PC-3 (cell line): Measurements from ENCODE around the gene OR2AT4. TPM values are rescaled to one million over a fixed set of nuclear protein-coding genes. Genes with fewer than 3 reads are reported as not detected.

Experiments used
- ATAC-seq: fragments of 200-7000 bp; cut with Tn5 transposase; 2 replicates; pipeline ENCODE4 v1.9.1; 2020; ENCODE audit warnings: mild to moderate bottlenecking, moderate library complexity
- BruUV-seq: library from RNA; stranded (reverse); fragments of 400-500 nt; replicated peaks from 2 replicates; lab custom pipeline; 2021; lab: Mats Ljungman, UMichigan
- CTCF ChIA-PET: fragments of 300-600 bp; sonication (Branson Sonifier 250); formaldehyde crosslinking; loops from one replicate; lab custom pipeline; 2022; ENCODE audit warnings: antibody characterized with exemption; lab: Charles Lee
- POLR2A ChIA-PET: fragments of 300-600 bp; sonication (Branson Sonifier 250); formaldehyde crosslinking; loops from one replicate; lab custom pipeline; 2022; ENCODE audit warnings: antibody characterized with exemption; ENCODE audit not compliant: unreplicated experiment; lab: Charles Lee
- DNase-seq: peaks from one replicate; pipeline ENCODE4 v3.0.0-alpha.2; 2015
- H2AFZ ChIP-seq: fragments of 300-600 bp; sonication (generic); 2 replicates; pipeline ENCODE4 v1.6.0; 2016; ENCODE audit warnings: antibody characterized with exemption, low read length
- H3F3A ChIP-seq: fragments of 300-600 bp; sonication (generic); one replicate; pipeline ENCODE4 v1.6.0; 2017; ENCODE audit warnings: antibody characterized with exemption, low read length, control low read depth, mild to moderate bottlenecking; ENCODE audit not compliant: unreplicated experiment
- H3K27ac ChIP-seq: fragments of 300-600 bp; sonication (generic); 2 replicates; pipeline ENCODE4 v1.5.1; 2016; ENCODE audit warnings: mild to moderate bottlenecking, low read length
- H3K27me3 ChIP-seq: fragments of 300-600 bp; sonication (generic); 2 replicates; pipeline ENCODE4 v1.6.1; 2016; ENCODE audit warnings: low read length, mixed read lengths
- H3K36me3 ChIP-seq: fragments of 300-600 bp; sonication (generic); 2 replicates; pipeline ENCODE4 v1.6.1; 2016; ENCODE audit warnings: low read depth, mixed run types, low read length, mixed read lengths
- H3K4me1 ChIP-seq: fragments of 300-600 bp; sonication (generic); 2 replicates; pipeline ENCODE4 v1.5.1; 2016; ENCODE audit warnings: low read length; ENCODE audit not compliant: insufficient read depth
- H3K4me2 ChIP-seq: fragments of 300-600 bp; sonication (generic); 2 replicates; pipeline ENCODE4 v1.6.0; 2016; ENCODE audit warnings: low read length
- H3K4me3 ChIP-seq: fragments of 300-600 bp; sonication (generic); 2 replicates; pipeline ENCODE4 v1.5.1; 2016; ENCODE audit warnings: mild to moderate bottlenecking, low read length, mixed read lengths
- H3K79me2 ChIP-seq: fragments of 300-600 bp; sonication (generic); 2 replicates; pipeline ENCODE4 v1.6.1; 2017; ENCODE audit warnings: low read length, mixed read lengths
- H3K9ac ChIP-seq: fragments of 300-600 bp; sonication (generic); 2 replicates; pipeline ENCODE4 v1.6.0; 2016; ENCODE audit warnings: mild to moderate bottlenecking, low read length
- H3K9me2 ChIP-seq: fragments of 300-600 bp; sonication (generic); replicated peaks from 2 replicates; pipeline ENCODE4 v1.6.1; 2016; ENCODE audit warnings: mixed run types, low read length, mixed read lengths
- H3K9me3 ChIP-seq: fragments of 300-600 bp; sonication (generic); 2 replicates; pipeline ENCODE4 v1.6.1; 2016; ENCODE audit warnings: low read length, mixed read lengths
- H4K20me1 ChIP-seq: fragments of 300-600 bp; sonication (generic); 2 replicates; pipeline ENCODE4 v1.6.1; 2016; ENCODE audit warnings: low read length, mixed read lengths
- EZH2 ChIP-seq: fragments of 300-600 bp; sonication (generic); IDR thresholded peaks from one replicate; pipeline ENCODE4 v1.6.1; 2017; ENCODE audit warnings: antibody characterized with exemption, mild to moderate bottlenecking, low read length; ENCODE audit not compliant: unreplicated experiment
- EZH2phosphoT487 ChIP-seq: fragments of 300-600 bp; sonication (generic); IDR thresholded peaks from 2 replicates; pipeline ENCODE4 v1.6.1; 2018; ENCODE audit warnings: mild to moderate bottlenecking, antibody characterized with exemption, low read length, borderline replicate concordance
- intact Hi-C: fragments of 100-400 bp; cut with micrococcal nuclease; formaldehyde crosslinking; loops from 2 replicates; pipeline ENCODE4 v1.9.0; 2023
- total RNA-seq: library from RNA; depleted of rRNA; stranded (reverse); fragments of >200 nt; gene quantifications from 2 replicates; pipeline ENCODE4 v1.2.3, GENCODE V29; 2014
- TF ChIP-seq, protein P1 (sequence below): fragments of 300-600 bp; sonication (generic); conservative IDR thresholded peaks from 2 replicates; pipeline ENCODE4 v1.5.1; 2017; ENCODE audit warnings: antibody characterized with exemption, low read depth, mild to moderate bottlenecking, low read length

OR2AT4 gene
- total RNA-seq, 1 experiment from 2014 or later = not detected

DNA sequence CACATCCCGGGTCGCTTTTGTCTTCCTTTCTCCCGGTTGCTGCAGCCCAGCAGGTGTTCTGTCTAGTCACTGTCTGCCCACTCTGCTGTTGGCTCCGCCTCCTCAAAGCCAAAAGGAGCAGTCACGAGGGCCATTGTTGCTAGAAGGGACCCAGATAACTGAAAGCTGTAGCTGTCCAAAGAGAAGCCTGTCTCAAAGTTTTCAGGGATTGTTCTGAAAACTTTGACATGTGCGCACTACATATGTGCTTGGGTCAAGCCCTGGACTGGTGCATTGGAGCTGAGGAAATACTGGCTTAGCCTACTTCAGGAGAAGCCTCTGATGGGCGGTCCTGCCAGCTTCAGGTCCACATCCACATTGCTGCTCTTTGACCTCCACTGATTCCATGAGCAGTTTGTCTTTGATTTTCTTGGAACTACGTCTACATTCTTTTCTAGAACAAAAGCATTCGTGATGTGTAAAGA is 8.8 kb upstream of the OR2AT4 start:
- no peak overlapping the region for H3K4me2 ChIP-seq
- TF ChIP-seq, protein P1, sequence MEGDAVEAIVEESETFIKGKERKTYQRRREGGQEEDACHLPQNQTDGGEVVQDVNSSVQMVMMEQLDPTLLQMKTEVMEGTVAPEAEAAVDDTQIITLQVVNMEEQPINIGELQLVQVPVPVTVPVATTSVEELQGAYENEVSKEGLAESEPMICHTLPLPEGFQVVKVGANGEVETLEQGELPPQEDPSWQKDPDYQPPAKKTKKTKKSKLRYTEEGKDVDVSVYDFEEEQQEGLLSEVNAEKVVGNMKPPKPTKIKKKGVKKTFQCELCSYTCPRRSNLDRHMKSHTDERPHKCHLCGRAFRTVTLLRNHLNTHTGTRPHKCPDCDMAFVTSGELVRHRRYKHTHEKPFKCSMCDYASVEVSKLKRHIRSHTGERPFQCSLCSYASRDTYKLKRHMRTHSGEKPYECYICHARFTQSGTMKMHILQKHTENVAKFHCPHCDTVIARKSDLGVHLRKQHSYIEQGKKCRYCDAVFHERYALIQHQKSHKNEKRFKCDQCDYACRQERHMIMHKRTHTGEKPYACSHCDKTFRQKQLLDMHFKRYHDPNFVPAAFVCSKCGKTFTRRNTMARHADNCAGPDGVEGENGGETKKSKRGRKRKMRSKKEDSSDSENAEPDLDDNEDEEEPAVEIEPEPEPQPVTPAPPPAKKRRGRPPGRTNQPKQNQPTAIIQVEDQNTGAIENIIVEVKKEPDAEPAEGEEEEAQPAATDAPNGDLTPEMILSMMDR = no peak
- TF ChIP-seq EZH2 (no peak), EZH2phosphoT487 (no peak)
- no peak overlapping the region for H3K27ac ChIP-seq
- intact Hi-C loops = no loop called here
- DNase-seq (no peak), ATAC-seq (no peak)
- no TSS peak for BruUV-seq
- no peaks in the 10 kb centered on the region for H3K36me3 ChIP-seq
- no peaks in the 10 kb centered on the region for H4K20me1 ChIP-seq
- H3K4me1 ChIP-seq = peaks cover 7% of the 10 kb centered on the region; the same call in 1 of the 2 replicates
- H3K79me2 ChIP-seq = no peaks in the 10 kb centered on the region
- no peaks in the 10 kb centered on the region for H3K9me2 ChIP-seq
- peaks cover 2% of the 10 kb centered on the region for H3F3A ChIP-seq
- H3K4me3 ChIP-seq = no peak overlapping the region
- H3K27me3 ChIP-seq = peaks cover 10% of the 10 kb centered on the region; the same call in 1 of the 2 replicates
- H3K9me3 ChIP-seq = no peaks in the 10 kb centered on the region
- ChIA-PET POLR2A (no interaction called here), CTCF (no interaction called here)
- H2AFZ ChIP-seq = 0 out of 2 replicates have a peak overlapping the region, but pooled peaks have one; percentile 9
- H3K9ac ChIP-seq = no peak overlapping the region

DNA sequence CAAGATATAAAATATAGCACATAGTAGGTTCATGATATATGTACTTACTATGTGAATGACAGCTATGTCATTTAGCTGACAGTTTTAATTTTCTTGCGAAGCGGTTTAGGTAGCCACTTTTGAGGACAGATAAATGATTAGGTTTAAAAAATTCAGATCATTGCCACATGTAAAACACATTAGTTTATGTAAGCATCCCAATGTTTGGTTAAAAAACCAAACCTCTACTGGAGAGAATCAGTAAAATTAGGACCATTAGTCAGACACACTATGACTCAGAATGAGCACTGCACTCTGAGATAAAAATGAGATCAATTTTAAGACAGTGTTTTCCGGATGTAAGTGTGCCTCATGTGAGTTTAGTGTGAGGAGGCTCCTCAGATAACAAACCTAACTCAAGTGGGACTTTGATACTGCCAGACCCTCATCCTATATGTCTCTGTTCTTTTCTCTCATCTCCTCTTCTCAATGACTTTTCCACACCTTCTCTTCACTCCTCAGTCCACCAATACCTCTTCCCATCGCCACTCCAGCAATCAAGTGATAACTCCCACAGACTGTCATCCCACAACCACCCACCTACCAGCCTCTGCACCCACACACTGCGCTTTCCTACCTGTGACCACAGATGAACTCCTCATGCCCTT is 6.8 kb upstream of the OR2AT4 start:
- ChIA-PET POLR2A (no interaction called here), CTCF (interaction anchor here (0.6 kb wide), 1 partner anchor 36 kb away, joined by 3 read pairs; no protein-coding TSS in a partner anchor)
- no peak overlapping the region for H2AFZ ChIP-seq
- H3K9me3 ChIP-seq = no peaks in the 10 kb centered on the region
- DNase-seq (peak; percentile 73), ATAC-seq (peak; percentile 87)
- no peaks in the 10 kb centered on the region for H4K20me1 ChIP-seq
- H3K4me3 ChIP-seq = no peak overlapping the region
- no peaks in the 10 kb centered on the region for H3K36me3 ChIP-seq
- H3K4me1 ChIP-seq = peaks cover 7% of the 10 kb centered on the region; the same call in 1 of the 2 replicates
- intact Hi-C loops = no loop called here
- peaks cover 2% of the 10 kb centered on the region for H3F3A ChIP-seq
- H3K9me2 ChIP-seq = no peaks in the 10 kb centered on the region
- H3K4me2 ChIP-seq = no peak overlapping the region
- H3K27ac ChIP-seq = no peak overlapping the region
- H3K27me3 ChIP-seq = peaks cover 12% of the 10 kb centered on the region; the same call in 1 of the 2 replicates
- H3K79me2 ChIP-seq = no peaks in the 10 kb centered on the region
- TF ChIP-seq EZH2phosphoT487 (no peak), EZH2 (no peak)
- TF ChIP-seq, protein P1 = no peak
- no TSS peak for BruUV-seq
- H3K9ac ChIP-seq = no peak overlapping the region

GRCh38 chr11:75101424-75102128 is 4.9 kb upstream of the OR2AT4 start:
- POLR2A ChIA-PET = no interaction called here
- Histone ChIP-seq H3K79me2 (no peaks in the 10 kb centered on the region), H3K9me2 (no peaks in the 10 kb centered on the region), H3K9me3 (no peaks in the 10 kb centered on the region), H3K4me3 (no peak overlapping the region), H3K36me3 (no peaks in the 10 kb centered on the region), H3K4me2 (no peak overlapping the region), H3K27me3 (peaks cover 22% of the 10 kb centered on the region), H3K9ac (no peak overlapping the region), H2AFZ (no peak overlapping the region), H4K20me1 (no peaks in the 10 kb centered on the region), H3K4me1 (peaks cover 7% of the 10 kb centered on the region; the same call in 1 of the 2 replicates), H3K27ac (no peak overlapping the region), H3F3A (peaks cover 2% of the 10 kb centered on the region)
- BruUV-seq = no TSS peak
- ATAC-seq (no peak), DNase-seq (no peak)
- CTCF ChIA-PET = no interaction called here
- TF ChIP-seq, protein P1 = no peak
- no peak for TF ChIP-seq EZH2
- TF ChIP-seq EZH2phosphoT487 = no peak
- intact Hi-C loops = no loop called here
